Measurements from ENCODE around the gene RAB3A.

Gene RAB3A

DNA sequence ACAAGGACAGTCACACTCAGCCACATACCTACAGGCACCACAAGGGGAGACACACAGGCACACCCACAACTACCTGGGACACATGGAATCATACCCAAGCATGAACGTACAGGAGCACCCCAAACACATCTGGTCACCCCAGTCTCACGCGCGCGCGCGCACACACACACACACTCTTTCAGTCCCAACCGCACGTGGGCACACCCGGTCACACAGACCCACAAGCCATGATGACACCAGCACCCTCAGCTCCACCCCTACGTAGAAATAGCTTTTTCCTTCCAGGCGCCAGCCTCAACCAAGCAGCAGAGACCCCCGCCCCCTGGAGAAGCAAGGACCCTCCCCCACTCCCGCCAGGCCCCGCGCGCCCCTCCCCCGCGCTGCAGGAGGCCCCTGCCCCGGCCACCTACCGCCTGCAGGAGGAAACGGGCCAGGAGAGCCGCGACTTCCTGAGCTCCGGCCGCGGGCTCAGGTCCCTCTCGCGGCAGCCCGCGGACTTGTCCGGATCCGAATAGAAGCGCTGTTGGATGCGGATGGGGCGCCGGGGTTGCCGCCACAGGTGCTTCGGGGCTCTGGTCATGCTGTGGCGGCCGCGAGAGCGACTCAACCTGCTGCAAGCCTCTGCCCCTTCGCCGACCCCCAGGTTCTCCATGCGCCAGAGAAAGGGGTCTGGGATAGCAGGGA, 28.8 kb upstream of the RAB3A start:
- H3K4me1 ChIP-seq (ENCODE audit: control insufficient read depth in 5 of 5, insufficient read depth in 5 of 5, low read length in 5 of 5) = peaks cover 0 to 8% (median 0%) of the 10 kb centered on the region in 5 donors
- H3K4me3 ChIP-seq (ENCODE audit: low read depth in 1 of 5, low read length in 5 of 5) = no peak overlapping the region
- H3K9ac ChIP-seq (ENCODE audit: low read length in 5 of 5) = no peak overlapping the region
- no peaks in the 10 kb centered on the region for H3K36me3 ChIP-seq (ENCODE audit: control insufficient read depth in 5 of 5, insufficient read depth in 5 of 5, low read length in 5 of 5)
- peaks cover 15 to 49% (median 46%) of the 10 kb centered on the region in 5 donors for H3K27me3 ChIP-seq (ENCODE audit: control insufficient read depth in 5 of 5, insufficient read depth in 4 of 5, low read length in 5 of 5)
- no peak overlapping the region for H3K27ac ChIP-seq (ENCODE audit: low read depth, low read length)
- peaks cover 0 to 13% (median 7%) of the 10 kb centered on the region in 5 donors for H3K9me3 ChIP-seq (ENCODE audit: control insufficient read depth in 5 of 5, low read length in 5 of 5)

DNA sequence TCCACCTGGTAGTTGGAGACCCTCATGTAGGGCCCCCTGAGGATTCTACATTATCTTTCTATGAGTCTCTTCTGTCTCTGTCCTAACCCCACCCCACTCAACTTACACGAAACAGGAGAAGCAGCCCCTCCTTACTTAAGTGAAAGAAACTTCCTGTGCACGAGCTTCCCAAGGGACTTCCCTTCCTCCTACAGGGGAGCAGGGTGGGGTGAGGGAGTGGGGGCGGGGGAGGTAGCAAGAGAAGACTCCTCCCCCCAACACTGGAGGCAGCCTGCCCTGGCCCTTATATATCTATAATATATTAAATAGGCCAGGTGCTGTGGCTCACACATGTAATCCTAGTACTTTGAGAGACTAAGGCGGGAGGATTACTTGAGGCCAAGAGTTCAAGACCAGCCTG, 27.9 kb upstream of the RAB3A start:
- peaks cover 0 to 13% (median 7%) of the 10 kb centered on the region in 5 donors for H3K9me3 ChIP-seq (ENCODE audit: control insufficient read depth in 5 of 5, low read length in 5 of 5)
- no peak overlapping the region for H3K27ac ChIP-seq (ENCODE audit: low read depth, low read length)
- peaks cover 0 to 8% (median 0%) of the 10 kb centered on the region in 5 donors for H3K4me1 ChIP-seq (ENCODE audit: control insufficient read depth in 5 of 5, insufficient read depth in 5 of 5, low read length in 5 of 5)
- H3K36me3 ChIP-seq (ENCODE audit: control insufficient read depth in 5 of 5, insufficient read depth in 5 of 5, low read length in 5 of 5) = no peaks in the 10 kb centered on the region
- H3K9ac ChIP-seq (ENCODE audit: low read length in 5 of 5) = no peak overlapping the region
- peaks cover 24 to 57% (median 52%) of the 10 kb centered on the region in 5 donors for H3K27me3 ChIP-seq (ENCODE audit: control insufficient read depth in 5 of 5, insufficient read depth in 4 of 5, low read length in 5 of 5)
- H3K4me3 ChIP-seq (ENCODE audit: low read depth in 1 of 5, low read length in 5 of 5) = no peak overlapping the region

DNA sequence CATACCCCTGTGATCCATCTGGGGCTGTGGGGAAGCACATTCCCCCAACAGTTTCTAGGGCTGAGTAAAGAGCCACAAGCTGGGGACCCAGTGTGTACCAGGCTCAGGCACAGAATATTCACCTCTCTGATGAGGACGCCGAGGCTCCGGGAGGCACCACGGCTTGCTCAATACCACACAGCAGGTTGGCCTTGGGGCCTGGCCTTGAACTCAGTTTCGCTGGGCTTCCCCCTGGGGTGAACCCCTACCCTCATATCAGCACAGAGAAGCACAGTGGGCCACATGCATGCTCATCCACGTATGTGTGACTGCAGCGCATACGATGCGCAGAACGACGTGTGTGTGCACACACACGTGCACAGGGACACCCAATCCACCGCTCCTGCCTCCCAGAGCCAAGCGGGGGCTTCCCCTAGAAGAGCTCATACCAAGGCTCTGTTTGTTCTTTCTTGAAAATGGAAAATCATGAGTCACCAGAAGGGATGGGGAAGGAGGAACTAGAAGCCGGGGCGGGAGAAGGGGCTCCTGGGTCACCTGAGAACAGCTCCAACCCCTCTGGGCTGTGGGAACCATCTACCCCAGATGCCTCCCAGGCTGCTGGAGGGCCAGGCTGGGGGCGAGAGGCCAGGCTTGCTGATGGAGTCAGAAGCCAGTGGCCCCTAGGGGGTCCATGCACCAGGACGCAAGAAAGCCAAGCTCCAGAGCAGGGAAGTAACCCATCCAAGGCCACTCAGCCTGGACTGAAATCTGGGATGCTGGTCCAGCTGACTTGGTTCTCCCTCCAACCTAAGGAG, 27.3 kb upstream of the RAB3A start:
- Histone ChIP-seq H3K36me3 (ENCODE audit: control insufficient read depth in 5 of 5, insufficient read depth in 5 of 5, low read length in 5 of 5) (no peaks in the 10 kb centered on the region), H3K9ac (ENCODE audit: low read length in 5 of 5) (no peak overlapping the region), H3K27ac (ENCODE audit: low read depth, low read length) (no peak overlapping the region), H3K4me3 (ENCODE audit: low read depth in 1 of 5, low read length in 5 of 5) (no peak overlapping the region), H3K4me1 (ENCODE audit: control insufficient read depth in 5 of 5, insufficient read depth in 5 of 5, low read length in 5 of 5) (peaks cover 0 to 8% (median 0%) of the 10 kb centered on the region in 5 donors), H3K9me3 (ENCODE audit: control insufficient read depth in 5 of 5, low read length in 5 of 5) (peaks cover 0 to 13% (median 7%) of the 10 kb centered on the region in 5 donors), H3K27me3 (ENCODE audit: control insufficient read depth in 5 of 5, insufficient read depth in 4 of 5, low read length in 5 of 5) (peaks cover 26 to 59% (median 56%) of the 10 kb centered on the region in 5 donors)

DNA sequence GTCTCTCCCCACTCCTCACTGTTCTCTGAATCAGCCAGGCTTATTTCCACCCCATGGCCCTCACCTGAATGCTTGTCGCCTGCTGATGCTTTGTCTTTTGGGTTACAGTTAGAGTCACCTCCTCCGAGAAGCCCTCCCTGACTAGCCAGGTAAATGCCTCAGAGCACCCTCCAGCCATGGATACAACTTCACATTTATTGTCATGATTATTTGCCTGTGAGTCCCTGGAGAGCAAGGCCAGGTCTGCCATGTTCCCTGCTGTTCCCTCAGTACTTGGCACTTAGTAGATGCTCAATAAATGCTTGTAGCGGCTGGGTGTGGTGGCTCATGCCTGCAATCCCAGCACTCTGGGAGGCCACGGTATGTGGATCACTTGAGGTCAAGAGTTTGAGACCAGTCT, 26.1 kb upstream of the RAB3A start:
- Histone ChIP-seq H3K4me3 (ENCODE audit: low read depth in 1 of 5, low read length in 5 of 5) (no peak overlapping the region), H3K27me3 (ENCODE audit: control insufficient read depth in 5 of 5, insufficient read depth in 4 of 5, low read length in 5 of 5) (peaks cover 37 to 68% (median 65%) of the 10 kb centered on the region in 5 donors), H3K4me1 (ENCODE audit: control insufficient read depth in 5 of 5, insufficient read depth in 5 of 5, low read length in 5 of 5) (peaks cover 0 to 19% (median 12%) of the 10 kb centered on the region in 5 donors), H3K27ac (ENCODE audit: low read depth, low read length) (no peak overlapping the region), H3K9ac (ENCODE audit: low read length in 5 of 5) (no peak overlapping the region), H3K9me3 (ENCODE audit: control insufficient read depth in 5 of 5, low read length in 5 of 5) (peaks cover 0 to 13% (median 7%) of the 10 kb centered on the region in 5 donors), H3K36me3 (ENCODE audit: control insufficient read depth in 5 of 5, insufficient read depth in 5 of 5, low read length in 5 of 5) (no peaks in the 10 kb centered on the region)

DNA sequence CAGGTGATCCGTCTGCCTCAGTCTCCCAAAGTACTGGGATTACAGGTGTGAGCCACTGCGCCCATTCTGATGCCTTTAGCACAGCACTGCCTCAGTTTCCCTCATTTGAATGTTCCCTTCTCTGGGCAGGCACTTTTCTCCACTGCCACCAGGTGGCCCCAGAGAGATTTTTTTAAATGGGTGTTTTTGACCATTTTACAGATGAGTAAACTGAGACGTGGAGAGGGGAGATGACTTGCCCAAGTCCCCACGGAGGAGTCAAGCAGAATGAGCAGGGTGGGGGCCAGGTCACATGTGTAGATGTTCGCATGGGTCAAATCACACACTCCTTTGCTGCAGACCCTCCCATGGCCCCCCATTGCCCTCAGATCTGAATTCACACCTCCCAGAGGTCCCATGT, 25.6 kb upstream of the RAB3A start:
- Histone ChIP-seq H3K27ac (ENCODE audit: low read depth, low read length) (no peak overlapping the region), H3K9me3 (ENCODE audit: control insufficient read depth in 5 of 5, low read length in 5 of 5) (peaks cover 0 to 13% (median 7%) of the 10 kb centered on the region in 5 donors), H3K9ac (ENCODE audit: low read length in 5 of 5) (no peak overlapping the region), H3K4me1 (ENCODE audit: control insufficient read depth in 5 of 5, insufficient read depth in 5 of 5, low read length in 5 of 5) (peaks cover 0 to 24% (median 16%) of the 10 kb centered on the region in 5 donors), H3K4me3 (ENCODE audit: low read depth in 1 of 5, low read length in 5 of 5) (no peak overlapping the region), H3K27me3 (ENCODE audit: control insufficient read depth in 5 of 5, insufficient read depth in 4 of 5, low read length in 5 of 5) (peaks cover 33 to 66% (median 64%) of the 10 kb centered on the region in 5 donors), H3K36me3 (ENCODE audit: control insufficient read depth in 5 of 5, insufficient read depth in 5 of 5, low read length in 5 of 5) (no peaks in the 10 kb centered on the region)

DNA sequence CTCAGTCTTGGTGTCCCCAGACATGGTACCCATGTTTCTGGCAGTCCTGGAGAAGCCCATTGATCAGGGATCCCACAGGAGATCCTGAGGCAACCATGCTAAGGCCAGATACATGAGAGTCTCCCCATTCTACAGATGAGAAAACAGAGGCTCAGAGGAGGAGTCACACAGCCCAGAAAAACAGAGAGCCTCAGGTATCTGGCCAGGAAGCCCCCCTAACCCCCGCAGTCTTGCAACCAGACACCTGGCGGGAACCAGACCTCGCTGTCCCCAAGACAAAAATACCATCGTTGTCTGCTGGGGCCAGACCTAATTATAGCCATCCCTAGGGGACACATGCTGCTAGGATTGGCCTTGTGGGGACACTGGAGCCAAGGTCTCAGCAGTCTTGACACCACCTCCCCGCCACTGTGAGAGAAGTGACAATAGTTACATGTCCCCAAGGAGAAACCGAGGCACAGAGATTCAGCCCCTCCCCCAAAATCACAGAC, 24.0 kb upstream of the RAB3A start:
- Histone ChIP-seq H3K27ac (ENCODE audit: low read depth, low read length) (no peak overlapping the region), H3K4me1 (ENCODE audit: control insufficient read depth in 5 of 5, insufficient read depth in 5 of 5, low read length in 5 of 5) (peaks cover 0 to 32% (median 22%) of the 10 kb centered on the region in 5 donors), H3K9me3 (ENCODE audit: control insufficient read depth in 5 of 5, low read length in 5 of 5) (peaks cover 0 to 5% (median 0%) of the 10 kb centered on the region in 5 donors), H3K9ac (ENCODE audit: low read length in 5 of 5) (peak overlapping the region in 1 of 5 donors; percentile 37), H3K27me3 (ENCODE audit: control insufficient read depth in 5 of 5, insufficient read depth in 4 of 5, low read length in 5 of 5) (peaks cover 26 to 50% (median 50%) of the 10 kb centered on the region in 5 donors), H3K36me3 (ENCODE audit: control insufficient read depth in 5 of 5, insufficient read depth in 5 of 5, low read length in 5 of 5) (no peaks in the 10 kb centered on the region), H3K4me3 (ENCODE audit: low read depth in 1 of 5, low read length in 5 of 5) (no peak overlapping the region)

DNA sequence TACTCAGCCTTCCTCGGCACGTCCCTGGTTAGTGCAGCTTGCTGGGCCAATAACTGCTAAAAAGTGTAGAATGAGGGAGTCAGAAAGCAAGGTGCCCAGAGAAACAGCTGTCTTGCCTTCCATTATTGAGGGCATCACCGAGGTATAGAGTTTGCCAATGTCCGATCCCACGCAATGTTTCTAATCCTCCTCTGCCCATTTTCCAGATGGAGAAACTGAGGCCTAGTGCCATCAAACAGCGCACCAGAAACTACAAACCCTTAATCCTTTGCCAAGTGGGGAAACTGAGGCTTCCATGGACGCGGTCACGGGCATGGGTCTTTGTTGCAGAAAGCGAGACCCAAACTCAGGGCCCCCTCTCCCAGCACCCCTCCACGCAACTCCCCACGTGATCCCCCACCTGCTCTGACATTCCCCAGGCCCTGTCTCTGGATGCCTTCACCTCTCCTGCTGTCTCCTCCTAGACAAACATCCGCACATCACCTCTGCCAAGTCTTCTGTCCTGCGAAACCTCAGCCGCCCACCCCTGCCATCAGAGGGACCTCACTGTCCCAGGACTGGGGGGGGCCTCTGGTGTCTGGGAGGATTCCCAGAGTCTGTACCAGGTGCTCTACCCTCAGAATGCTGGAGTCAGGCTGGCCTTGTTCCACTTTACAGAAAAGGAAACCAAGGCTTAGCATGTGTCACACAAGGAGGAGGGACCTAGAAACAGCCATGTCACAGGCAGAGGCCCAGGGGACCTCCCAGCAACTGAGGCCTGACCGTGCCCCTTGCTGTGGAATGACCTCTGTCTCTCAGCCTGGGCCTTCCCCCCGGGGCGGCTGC, 23.3 kb upstream of the RAB3A start:
- H3K4me1 ChIP-seq (ENCODE audit: control insufficient read depth in 5 of 5, insufficient read depth in 5 of 5, low read length in 5 of 5) = peaks cover 0 to 32% (median 22%) of the 10 kb centered on the region in 5 donors
- H3K9ac ChIP-seq (ENCODE audit: low read length in 5 of 5) = peak overlapping the region in 1 of 5 donors; percentile 37
- peaks cover 26 to 47% (median 45%) of the 10 kb centered on the region in 5 donors for H3K27me3 ChIP-seq (ENCODE audit: control insufficient read depth in 5 of 5, insufficient read depth in 4 of 5, low read length in 5 of 5)
- H3K27ac ChIP-seq (ENCODE audit: low read depth, low read length) = no peak overlapping the region
- no peak overlapping the region for H3K4me3 ChIP-seq (ENCODE audit: low read depth in 1 of 5, low read length in 5 of 5)
- peaks cover 0 to 2% (median 0%) of the 10 kb centered on the region in 5 donors for H3K9me3 ChIP-seq (ENCODE audit: control insufficient read depth in 5 of 5, low read length in 5 of 5)
- H3K36me3 ChIP-seq (ENCODE audit: control insufficient read depth in 5 of 5, insufficient read depth in 5 of 5, low read length in 5 of 5) = no peaks in the 10 kb centered on the region

DNA sequence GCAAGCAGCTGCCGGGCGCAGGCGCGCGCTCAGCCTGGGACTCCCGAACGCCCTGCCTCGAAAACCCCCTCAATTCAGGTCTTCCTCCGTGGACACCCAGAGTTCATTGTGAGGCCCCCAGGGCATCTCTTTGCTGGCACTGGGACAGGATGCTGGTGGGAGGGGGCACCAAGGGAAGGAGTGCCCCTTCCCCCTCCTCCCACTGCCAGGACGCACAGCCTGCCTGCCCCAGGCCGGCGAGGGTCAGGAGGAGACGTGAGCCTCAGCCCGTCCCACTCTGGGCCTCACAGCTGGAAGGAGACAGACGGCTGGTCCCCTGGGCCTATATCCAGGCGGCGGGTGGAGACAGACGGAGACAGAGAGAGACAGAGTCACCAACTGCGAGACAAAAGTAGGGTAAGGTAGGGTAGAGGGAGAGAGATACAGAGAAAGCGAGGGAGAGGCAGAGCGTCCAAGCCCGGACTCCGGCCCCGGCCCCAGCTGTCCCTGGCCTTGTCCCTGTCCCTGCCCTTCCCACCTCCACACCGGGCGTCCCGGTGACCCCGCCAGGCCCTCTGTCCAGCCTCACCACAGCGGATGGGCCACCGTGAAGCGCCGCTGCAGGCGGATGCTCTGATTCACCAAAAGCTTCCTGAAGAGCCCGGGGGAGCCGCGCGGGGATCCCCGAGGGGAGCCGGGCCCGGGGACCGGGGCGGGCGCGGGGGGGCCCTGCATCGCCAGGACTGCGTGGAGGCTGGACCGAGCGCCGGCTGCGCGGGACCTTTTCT, 22.0 kb upstream of the RAB3A start, which contains the start of gene PDE4C:
TSS of gene PDE4C (minus strand) at position 737 of the 767 bp plus-strand sequence. CDS start at position 714, 23 bp downstream.
- Histone ChIP-seq H3K9me3 (ENCODE audit: control insufficient read depth in 5 of 5, low read length in 5 of 5) (no peaks in the 10 kb centered on the region), H3K27me3 (ENCODE audit: control insufficient read depth in 5 of 5, insufficient read depth in 4 of 5, low read length in 5 of 5) (peaks cover 26 to 51% (median 43%) of the 10 kb centered on the region in 5 donors), H3K36me3 (ENCODE audit: control insufficient read depth in 5 of 5, insufficient read depth in 5 of 5, low read length in 5 of 5) (no peaks in the 10 kb centered on the region), H3K27ac (ENCODE audit: low read depth, low read length) (no peak within 1 kb of the TSS), H3K9ac (ENCODE audit: low read length in 5 of 5) (peak within 1 kb of the TSS in 3 of 5 donors; percentile 46 to 72 (median 51)), H3K4me3 (ENCODE audit: low read depth in 1 of 5, low read length in 5 of 5) (peak within 1 kb of the TSS in 1 of 5 donors; percentile 14), H3K4me1 (ENCODE audit: control insufficient read depth in 5 of 5, insufficient read depth in 5 of 5, low read length in 5 of 5) (peaks cover 0 to 24% (median 22%) of the 10 kb centered on the region in 5 donors)

DNA sequence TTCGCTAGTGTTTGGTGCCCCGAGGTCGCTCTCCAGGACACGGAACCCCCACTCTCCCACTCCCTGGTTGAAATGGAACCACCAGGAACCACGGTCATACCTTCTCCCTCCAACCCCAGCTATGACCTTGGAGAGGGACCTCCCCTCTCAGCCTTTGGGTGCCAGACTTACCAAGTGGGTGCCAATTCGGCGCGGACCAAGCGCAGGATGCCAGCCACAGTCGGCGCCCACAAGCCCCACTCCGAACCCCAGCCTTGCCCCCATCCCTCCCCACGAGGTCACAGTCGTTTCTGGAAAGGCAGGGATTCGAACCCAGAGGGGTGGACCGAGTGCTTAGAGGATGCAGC, 21.5 kb upstream of the RAB3A start:
- Histone ChIP-seq H3K36me3 (ENCODE audit: control insufficient read depth in 5 of 5, insufficient read depth in 5 of 5, low read length in 5 of 5) (no peaks in the 10 kb centered on the region), H3K9me3 (ENCODE audit: control insufficient read depth in 5 of 5, low read length in 5 of 5) (no peaks in the 10 kb centered on the region), H3K27ac (ENCODE audit: low read depth, low read length) (no peak overlapping the region), H3K27me3 (ENCODE audit: control insufficient read depth in 5 of 5, insufficient read depth in 4 of 5, low read length in 5 of 5) (peaks cover 26 to 51% (median 40%) of the 10 kb centered on the region in 5 donors), H3K9ac (ENCODE audit: low read length in 5 of 5) (peak overlapping the region in 3 of 5 donors; percentile 46 to 77 (median 72)), H3K4me1 (ENCODE audit: control insufficient read depth in 5 of 5, insufficient read depth in 5 of 5, low read length in 5 of 5) (peaks cover 0 to 24% (median 22%) of the 10 kb centered on the region in 5 donors), H3K4me3 (ENCODE audit: low read depth in 1 of 5, low read length in 5 of 5) (peak overlapping the region in 1 of 5 donors; percentile 14)

Measured in subcutaneous abdominal adipose tissue (tissue), 5 donors.